ENCODE data around the gene RTTN.

- TF ChIP-seq EP300 (IDR thresholded peaks at IDR 0.05; ENCODE audit: low read length) (no peak), ATF2 (CRISPR knock-in tag; IDR thresholded peaks at IDR 0.05) (no peak), EZH2 (IDR thresholded peaks at IDR 0.05; ENCODE audit: borderline replicate concordance, low read depth, low read length) (no peak), IRF1 (CRISPR knock-in tag; IDR thresholded peaks at IDR 0.05; ENCODE audit: borderline replicate concordance) (no peak), TCF7L2 (IDR thresholded peaks at IDR 0.05; ENCODE audit: low read depth, low read length) (no peak), GTF3C2 (IDR thresholded peaks at IDR 0.05; ENCODE audit: borderline replicate concordance, extremely low read depth, insufficient read length) (no peak), CTCF (IDR thresholded peaks at IDR 0.05 in 2 of 3, conservative IDR thresholded peaks at IDR 0.05 in 1 of 3; ENCODE audit: insufficient read depth in 2 of 3, low read depth in 1 of 3, low read length in 3 of 3) (no peak), KDM5B (IDR thresholded peaks at IDR 0.05; ENCODE audit: insufficient replicate concordance, low read depth, low read length) (no peak)
These were observed 209.1 kb downstream of the RTTN start for GRCh38 chr18:69996417-69996816.
